Measurements from ENCODE around the gene OLFM4.

The OLFM4 gene

DNA sequence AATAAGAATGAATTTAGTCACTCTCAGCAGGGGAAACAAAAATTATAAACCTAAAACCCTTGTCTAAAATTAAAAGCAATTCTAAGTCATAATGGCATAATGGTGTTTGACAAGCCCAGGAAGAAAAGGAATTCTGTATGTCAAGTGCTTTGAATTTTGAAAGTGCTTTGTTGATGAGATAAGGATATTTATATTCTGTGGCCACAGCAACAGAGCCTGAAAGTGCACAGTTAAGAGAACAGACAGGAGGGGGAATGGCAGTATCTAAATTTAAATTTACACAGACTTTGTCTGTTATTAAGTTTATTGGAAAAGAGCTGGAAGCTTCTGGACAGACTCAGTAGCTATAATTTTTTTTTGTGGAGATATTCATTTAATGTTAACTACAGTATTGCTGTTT, 69.8 kb downstream of the OLFM4 start:
- no peak overlapping the region for H3K4ac ChIP-seq (ENCODE audit: low read length)
- no peaks in the 10 kb centered on the region for H3K36me3 ChIP-seq (replicated peaks in 1 of 2; ENCODE audit: control insufficient read depth in 2 of 2, insufficient read depth in 2 of 2, low read length in 2 of 2)
- no peaks in the 10 kb centered on the region for H3K4me1 ChIP-seq (ENCODE audit: control insufficient read depth in 2 of 2, insufficient read depth in 1 of 2, low read depth in 1 of 2, low read length in 2 of 2)
- no peak overlapping the region for H2AFZ ChIP-seq (ENCODE audit: low read length)
- H3K14ac ChIP-seq (ENCODE audit: low read length), result no peak overlapping the region
- no peak overlapping the region for H2BK15ac ChIP-seq (ENCODE audit: low read length)
- H3K9ac ChIP-seq (ENCODE audit: low read depth, low read length, poor library complexity), result no peak overlapping the region
- no peak overlapping the region for H2AK5ac ChIP-seq (ENCODE audit: low read depth, low read length)
- no peaks in the 10 kb centered on the region for H3K27me3 ChIP-seq (ENCODE audit: control insufficient read depth in 3 of 3, insufficient read depth in 3 of 3, low read depth in 1 of 3, low read length in 3 of 3)
- H3K4me3 ChIP-seq (ENCODE audit: low read length in 2 of 2), result no peak overlapping the region
- DNase-seq (ENCODE audit: low spot score), result no peak
- no peak overlapping the region for H4K8ac ChIP-seq (ENCODE audit: low read depth, low read length)
- H3K27ac ChIP-seq (replicated peaks; ENCODE audit: low read length), result no peak overlapping the region
- H3K4me2 ChIP-seq (ENCODE audit: insufficient read depth, low read length, poor library complexity, severe bottlenecking), result no peak overlapping the region
- no peak overlapping the region for H3K23ac ChIP-seq (ENCODE audit: low read depth, low read length, poor library complexity)
- no peak overlapping the region for H2BK12ac ChIP-seq (ENCODE audit: low read length)
- no peaks in the 10 kb centered on the region for H3K9me3 ChIP-seq (replicated peaks in 1 of 2; ENCODE audit: control insufficient read depth in 2 of 2, insufficient read depth in 1 of 2, low read depth in 1 of 2, low read length in 2 of 2)
- no peak overlapping the region for H3K18ac ChIP-seq (ENCODE audit: low read length)
- H3K79me1 ChIP-seq (ENCODE audit: low read depth, low read length), result no peaks in the 10 kb centered on the region
- H2BK120ac ChIP-seq (ENCODE audit: low read depth, low read length), result no peak overlapping the region
- H4K91ac ChIP-seq (ENCODE audit: low read depth, low read length, poor library complexity), result no peak overlapping the region
- no peak overlapping the region for H2BK5ac ChIP-seq (ENCODE audit: low read length)

DNA sequence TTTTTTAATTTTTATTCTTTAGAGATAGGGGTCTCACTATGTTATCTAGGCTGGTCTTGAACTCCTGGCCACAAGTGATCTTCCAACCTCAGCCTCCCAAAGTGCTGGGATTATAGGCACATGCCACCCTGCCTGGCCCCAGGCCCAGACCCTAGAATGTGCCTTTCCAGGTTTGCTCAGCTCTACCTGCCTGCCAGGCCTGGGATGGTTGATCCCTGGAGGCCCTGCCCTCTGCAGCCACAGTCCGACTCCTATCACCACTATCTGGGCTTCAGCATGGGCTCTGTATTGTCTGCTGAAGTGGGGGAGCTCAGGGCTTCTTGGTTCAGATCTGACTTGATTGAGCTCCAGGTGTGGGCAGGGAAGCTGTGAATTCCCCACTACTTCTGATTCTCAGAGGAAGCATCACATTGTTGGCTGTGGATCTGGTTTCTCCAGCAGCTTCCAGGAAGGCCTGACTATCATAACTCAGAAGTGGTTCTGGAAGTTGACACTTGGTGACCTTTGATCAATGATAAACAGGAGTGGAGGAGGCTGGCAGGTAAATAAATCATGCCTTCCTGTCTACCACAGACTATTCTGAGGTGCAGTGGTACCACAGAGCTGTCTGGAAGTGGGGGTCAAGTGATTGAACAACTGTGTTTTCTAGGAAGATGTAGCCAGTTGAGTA, 71.9 kb downstream of the OLFM4 start:
- Histone ChIP-seq H3K4me2 (ENCODE audit: insufficient read depth, low read length, poor library complexity, severe bottlenecking) (no peak overlapping the region), H4K91ac (ENCODE audit: low read depth, low read length, poor library complexity) (no peak overlapping the region), H3K27ac (replicated peaks; ENCODE audit: low read length) (no peak overlapping the region), H3K9me3 (replicated peaks in 1 of 2; ENCODE audit: control insufficient read depth in 2 of 2, insufficient read depth in 1 of 2, low read depth in 1 of 2, low read length in 2 of 2) (no peaks in the 10 kb centered on the region), H3K36me3 (replicated peaks in 1 of 2; ENCODE audit: control insufficient read depth in 2 of 2, insufficient read depth in 2 of 2, low read length in 2 of 2) (no peaks in the 10 kb centered on the region), H3K14ac (ENCODE audit: low read length) (no peak overlapping the region), H3K79me1 (ENCODE audit: low read depth, low read length) (no peaks in the 10 kb centered on the region), H2BK120ac (ENCODE audit: low read depth, low read length) (no peak overlapping the region), H2BK12ac (ENCODE audit: low read length) (no peak overlapping the region), H3K27me3 (ENCODE audit: control insufficient read depth in 3 of 3, insufficient read depth in 3 of 3, low read depth in 1 of 3, low read length in 3 of 3) (no peaks in the 10 kb centered on the region), H3K18ac (ENCODE audit: low read length) (no peak overlapping the region), H2AFZ (ENCODE audit: low read length) (no peak overlapping the region), H3K4ac (ENCODE audit: low read length) (no peak overlapping the region), H4K8ac (ENCODE audit: low read depth, low read length) (no peak overlapping the region), H2AK5ac (ENCODE audit: low read depth, low read length) (no peak overlapping the region), H3K4me3 (ENCODE audit: low read length in 2 of 2) (no peak overlapping the region), H3K23ac (ENCODE audit: low read depth, low read length, poor library complexity) (no peak overlapping the region), H3K4me1 (ENCODE audit: control insufficient read depth in 2 of 2, insufficient read depth in 1 of 2, low read depth in 1 of 2, low read length in 2 of 2) (no peaks in the 10 kb centered on the region), H3K9ac (ENCODE audit: low read depth, low read length, poor library complexity) (no peak overlapping the region), H2BK15ac (ENCODE audit: low read length) (no peak overlapping the region), H2BK5ac (ENCODE audit: low read length) (no peak overlapping the region)
- no peak for DNase-seq (ENCODE audit: low spot score)
- no CpG with 5 or more reads among the region's 1 CpG for WGBS, 2 donors (ENCODE audit: extremely low coverage in 2 of 2, insufficient read length in 2 of 2, insufficient replicate concordance in 1 of 2)
